Measurements from ENCODE around the gene CERS1. TPM values are rescaled to one million over a fixed set of nuclear protein-coding genes. Genes with fewer than 3 reads are reported as not detected.

The CERS1 gene
- total RNA-seq, 2 donors from 2014 or later, result 0.12 to 0.59 TPM

DNA sequence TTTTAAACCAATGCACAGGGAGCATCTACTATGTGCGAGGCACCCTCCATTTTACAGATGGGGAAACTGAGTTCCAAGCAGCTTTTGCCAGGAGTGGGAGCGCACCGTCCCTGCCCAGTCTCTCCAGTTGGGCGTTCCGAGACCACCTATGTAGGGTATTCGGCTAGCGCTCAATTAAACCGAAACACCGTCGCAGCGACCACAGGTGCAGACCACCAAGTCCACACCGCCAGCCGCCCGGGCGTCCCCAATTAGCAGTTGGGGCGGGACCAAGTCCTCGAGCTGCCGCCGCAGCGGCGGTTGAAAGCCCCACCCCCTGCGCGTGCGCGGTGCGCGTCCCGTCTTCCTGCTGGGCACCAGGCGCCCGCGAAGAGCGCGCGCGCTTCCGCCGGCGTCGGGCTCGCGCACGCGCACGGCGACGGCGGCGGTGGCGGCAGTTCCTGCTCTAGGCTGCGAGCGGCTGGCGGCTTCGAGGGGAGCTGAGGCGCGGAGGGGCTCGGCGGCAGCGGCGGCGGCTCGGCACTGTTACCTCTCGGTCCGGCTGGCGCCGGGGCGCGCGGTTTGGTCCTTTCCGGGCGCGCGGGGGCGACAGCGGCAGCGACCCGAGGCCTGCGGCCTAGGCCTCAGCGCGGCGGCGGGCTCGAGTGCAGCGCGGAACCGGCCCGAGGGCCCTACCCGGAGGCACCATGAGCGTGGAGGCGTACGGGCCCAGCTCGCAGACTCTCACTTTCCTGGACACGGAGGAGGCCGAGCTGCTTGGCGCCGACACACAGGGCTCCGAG is 64.2 kb downstream of the CERS1 start, which contains the start of gene UPF1:
Gene UPF1 (plus strand): TSS at position 436 of the 782 bp plus-strand sequence. CDS start 251 bp downstream, at position 687.
- DNase-seq, result peak; percentile 95 to 96
- intact Hi-C loops (cut with DNase I, micrococcal nuclease), result no loop called here
- peak; percentile 76 for ATAC-seq

DNA sequence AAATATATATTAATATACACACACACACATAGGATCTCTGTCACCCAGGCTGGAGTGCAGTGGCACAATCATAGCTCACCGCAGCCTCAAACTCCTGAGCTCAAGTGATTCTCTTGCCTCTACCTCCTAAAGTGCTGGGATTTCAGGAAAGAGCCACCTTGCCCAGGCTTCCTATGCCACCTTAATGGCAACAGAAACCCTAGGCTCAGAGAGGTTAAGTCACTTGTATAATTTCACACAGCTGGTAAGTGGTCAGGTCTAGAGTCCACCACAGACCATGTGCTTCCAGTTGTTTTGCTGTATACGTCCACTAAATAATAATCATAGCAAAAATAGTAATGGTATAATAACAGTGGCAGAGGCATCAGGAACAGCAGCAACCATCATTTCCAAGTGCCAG is 65.5 kb downstream of the CERS1 start:
- intact Hi-C loops (cut with DNase I, micrococcal nuclease), result no loop called here

DNA sequence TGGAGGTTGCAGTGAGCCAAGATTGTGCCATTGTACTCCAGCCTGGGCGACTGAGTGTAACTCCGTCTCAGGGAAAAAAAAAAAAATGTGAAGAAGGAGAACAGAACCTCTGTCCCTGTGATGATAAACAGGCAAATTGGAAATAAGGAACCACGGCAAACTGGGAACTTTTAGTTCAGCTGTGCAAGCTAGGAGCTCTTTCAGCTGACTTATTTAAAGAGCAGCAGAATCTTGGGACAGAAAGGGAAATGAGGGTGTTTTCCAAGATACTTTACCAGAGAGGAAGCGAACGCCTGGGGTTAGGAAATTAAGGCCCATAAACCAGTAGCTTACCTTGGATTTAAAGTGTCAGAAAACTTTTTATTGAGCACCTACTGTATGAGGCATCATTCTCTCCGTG is 67.2 kb downstream of the CERS1 start:
- ATAC-seq (no peak), DNase-seq (no peak)
- intact Hi-C loops (cut with DNase I, micrococcal nuclease), result no loop called here

More for the DNA sequence above, 65.5 kb downstream of the CERS1 start:
- DNase-seq (no peak), ATAC-seq (no peak)

Other genes starting within 250 kb of the CERS1 start
- gene CRTC1, start 212.5 kb downstream of the CERS1 start, total RNA-seq, result 10 to 100 TPM; 10.2 TPM
- gene COMP, start 104.9 kb downstream of the CERS1 start, total RNA-seq, result not detected
- gene UPF1, start 64.2 kb downstream of the CERS1 start, total RNA-seq, result 10 to 100 TPM; 67.6 to 81.8 TPM
- 100 to 1,000 TPM; 186 to 200 TPM for gene COPE, start 23.2 kb upstream of the CERS1 start, total RNA-seq
- 10 to 100 TPM; 30.7 to 40.0 TPM for gene DDX49, start 23.6 kb upstream of the CERS1 start, total RNA-seq
- 1 to 10 TPM; 3.9 to 7.9 TPM for gene HOMER3, start 45.1 kb upstream of the CERS1 start, total RNA-seq
- gene SUGP2, start 137.4 kb upstream of the CERS1 start, total RNA-seq, result 10 to 100 TPM; 51.7 to 61.7 TPM
- gene ARMC6, start 137.4 kb upstream of the CERS1 start, total RNA-seq, result 10 to 100 TPM; 17.8 to 20.8 TPM
- 1 to 10 TPM; 8.2 to 8.5 TPM for gene SLC25A42, start 167.8 kb upstream of the CERS1 start, total RNA-seq
- 10 to 100 TPM; 16.8 to 18.9 TPM for gene TMEM161A, start 242.3 kb upstream of the CERS1 start, total RNA-seq

Measured in left colon (tissue), 2 donors.